ENCODE data around the gene NIBAN1.
"Not testable (repeated sequence)": the region's sequence is repeated elsewhere in the genome, so short reads cannot be mapped to it uniquely, and the experiment has no call there.

NIBAN1 gene

GRCh38 chr1:184974056-184974836 lies at the start of gene NIBAN1:
Gene NIBAN1 (minus strand): TSS chr1:184974508. CDS start chr1:184974356, 152 bp downstream.
- Histone ChIP-seq H3K27ac (ENCODE audit: low read length) (peak within 1 kb of the TSS; percentile 86), H3K9me3 (ENCODE audit: control insufficient read depth in 2 of 2, low read length in 2 of 2) (no peaks in the 10 kb centered on the region), H3K4me3 (ENCODE audit: low read length in 2 of 2) (peak within 1 kb of the TSS; percentile 85 to 93), H3K4me1 (ENCODE audit: control insufficient read depth, insufficient read depth, low read length) (peaks cover 10% of the 10 kb centered on the region), H3K27me3 (ENCODE audit: control insufficient read depth in 1 of 2, insufficient read depth in 2 of 2, low read length in 2 of 2) (no peaks in the 10 kb centered on the region), H3K9ac (ENCODE audit: low read length in 2 of 2) (peak within 1 kb of the TSS; percentile 63 to 90), H3K36me3 (ENCODE audit: control insufficient read depth in 2 of 2, insufficient read depth in 2 of 2, low read length in 2 of 2) (no peaks in the 10 kb centered on the region)

GRCh38 chr1:185017966-185018365 lies 43.7 kb upstream of the NIBAN1 start:
- H3K36me3 ChIP-seq (ENCODE audit: control insufficient read depth in 2 of 2, insufficient read depth in 2 of 2, low read length in 2 of 2) = no peaks in the 10 kb centered on the region
- no peak overlapping the region for H3K9ac ChIP-seq (ENCODE audit: low read length in 2 of 2)
- H3K9me3 ChIP-seq (ENCODE audit: control insufficient read depth in 2 of 2, low read length in 2 of 2) = no peaks in the 10 kb centered on the region
- H3K27ac ChIP-seq (ENCODE audit: low read length) = no peak overlapping the region
- H3K4me3 ChIP-seq (ENCODE audit: low read length in 2 of 2) = no peak overlapping the region
- H3K27me3 ChIP-seq (ENCODE audit: control insufficient read depth in 1 of 2, insufficient read depth in 2 of 2, low read length in 2 of 2) = no peaks in the 10 kb centered on the region
- no peaks in the 10 kb centered on the region for H3K4me1 ChIP-seq (ENCODE audit: control insufficient read depth, insufficient read depth, low read length)

GRCh38 chr1:185017338-185017737 lies 43.0 kb upstream of the NIBAN1 start:
- Histone ChIP-seq H3K4me1 (ENCODE audit: control insufficient read depth, insufficient read depth, low read length) (no peaks in the 10 kb centered on the region), H3K27me3 (ENCODE audit: control insufficient read depth in 1 of 2, insufficient read depth in 2 of 2, low read length in 2 of 2) (no peaks in the 10 kb centered on the region), H3K9ac (ENCODE audit: low read length in 2 of 2) (no peak overlapping the region), H3K27ac (ENCODE audit: low read length) (no peak overlapping the region), H3K9me3 (ENCODE audit: control insufficient read depth in 2 of 2, low read length in 2 of 2) (no peaks in the 10 kb centered on the region), H3K4me3 (ENCODE audit: low read length in 2 of 2) (no peak overlapping the region), H3K36me3 (ENCODE audit: control insufficient read depth in 2 of 2, insufficient read depth in 2 of 2, low read length in 2 of 2) (no peaks in the 10 kb centered on the region)

- Histone ChIP-seq H3K9ac (ENCODE audit: low read length in 2 of 2) (no peak overlapping the region), H3K9me3 (ENCODE audit: control insufficient read depth in 2 of 2, low read length in 2 of 2) (no peaks in the 10 kb centered on the region), H3K4me1 (ENCODE audit: control insufficient read depth, insufficient read depth, low read length) (no peaks in the 10 kb centered on the region), H3K4me3 (ENCODE audit: low read length in 2 of 2) (no peak overlapping the region), H3K36me3 (ENCODE audit: control insufficient read depth in 2 of 2, insufficient read depth in 2 of 2, low read length in 2 of 2) (no peaks in the 10 kb centered on the region), H3K27ac (ENCODE audit: low read length) (no peak overlapping the region), H3K27me3 (ENCODE audit: control insufficient read depth in 1 of 2, insufficient read depth in 2 of 2, low read length in 2 of 2) (no peaks in the 10 kb centered on the region)
These were observed 42.6 kb upstream of the NIBAN1 start for GRCh38 chr1:185016880-185017279.

- Histone ChIP-seq H3K9me3 (ENCODE audit: control insufficient read depth in 2 of 2, low read length in 2 of 2) (no peaks in the 10 kb centered on the region), H3K4me3 (ENCODE audit: low read length in 2 of 2) (no peak overlapping the region), H3K4me1 (ENCODE audit: control insufficient read depth, insufficient read depth, low read length) (no peaks in the 10 kb centered on the region), H3K27ac (ENCODE audit: low read length) (no peak overlapping the region), H3K9ac (ENCODE audit: low read length in 2 of 2) (no peak overlapping the region), H3K27me3 (ENCODE audit: control insufficient read depth in 1 of 2, insufficient read depth in 2 of 2, low read length in 2 of 2) (no peaks in the 10 kb centered on the region), H3K36me3 (ENCODE audit: control insufficient read depth in 2 of 2, insufficient read depth in 2 of 2, low read length in 2 of 2) (no peaks in the 10 kb centered on the region)
These were observed 41.3 kb upstream of the NIBAN1 start for GRCh38 chr1:185015631-185016030.

GRCh38 chr1:185014941-185015340 lies 40.6 kb upstream of the NIBAN1 start:
- Histone ChIP-seq H3K4me1 (ENCODE audit: control insufficient read depth, insufficient read depth, low read length) (no peaks in the 10 kb centered on the region), H3K36me3 (ENCODE audit: control insufficient read depth in 2 of 2, insufficient read depth in 2 of 2, low read length in 2 of 2) (no peaks in the 10 kb centered on the region), H3K27ac (ENCODE audit: low read length) (no peak overlapping the region), H3K4me3 (ENCODE audit: low read length in 2 of 2) (no peak overlapping the region), H3K9me3 (ENCODE audit: control insufficient read depth in 2 of 2, low read length in 2 of 2) (peaks cover 0 to 2% of the 10 kb centered on the region in 2 donors), H3K9ac (ENCODE audit: low read length in 2 of 2) (no peak overlapping the region), H3K27me3 (ENCODE audit: control insufficient read depth in 1 of 2, insufficient read depth in 2 of 2, low read length in 2 of 2) (no peaks in the 10 kb centered on the region)

- Histone ChIP-seq H3K4me1 (ENCODE audit: control insufficient read depth, insufficient read depth, low read length) (no peaks in the 10 kb centered on the region), H3K9ac (ENCODE audit: low read length in 2 of 2) (no peak overlapping the region), H3K27me3 (ENCODE audit: control insufficient read depth in 1 of 2, insufficient read depth in 2 of 2, low read length in 2 of 2) (no peaks in the 10 kb centered on the region), H3K9me3 (ENCODE audit: control insufficient read depth in 2 of 2, low read length in 2 of 2) (peaks cover 0 to 2% of the 10 kb centered on the region in 2 donors), H3K27ac (ENCODE audit: low read length) (no peak overlapping the region), H3K4me3 (ENCODE audit: low read length in 2 of 2) (no peak overlapping the region), H3K36me3 (ENCODE audit: control insufficient read depth in 2 of 2, insufficient read depth in 2 of 2, low read length in 2 of 2) (no peaks in the 10 kb centered on the region)
These were observed 36.1 kb upstream of the NIBAN1 start for GRCh38 chr1:185010361-185010760.

GRCh38 chr1:185008838-185009237 lies 34.5 kb upstream of the NIBAN1 start:
- Histone ChIP-seq H3K27me3 (ENCODE audit: control insufficient read depth in 1 of 2, insufficient read depth in 2 of 2, low read length in 2 of 2) (no peaks in the 10 kb centered on the region), H3K27ac (ENCODE audit: low read length) (no peak overlapping the region), H3K36me3 (ENCODE audit: control insufficient read depth in 2 of 2, insufficient read depth in 2 of 2, low read length in 2 of 2) (no peaks in the 10 kb centered on the region), H3K4me1 (ENCODE audit: control insufficient read depth, insufficient read depth, low read length) (no peaks in the 10 kb centered on the region), H3K9me3 (ENCODE audit: control insufficient read depth in 2 of 2, low read length in 2 of 2) (peaks cover 0 to 2% of the 10 kb centered on the region in 2 donors), H3K4me3 (ENCODE audit: low read length in 2 of 2) (no peak overlapping the region), H3K9ac (ENCODE audit: low read length in 2 of 2) (no peak overlapping the region)

- not testable (repeated sequence) for H3K9ac ChIP-seq (ENCODE audit: low read length in 2 of 2); H3K4me1 ChIP-seq (ENCODE audit: control insufficient read depth, insufficient read depth, low read length); H3K27ac ChIP-seq (ENCODE audit: low read length); H3K9me3 ChIP-seq (ENCODE audit: control insufficient read depth in 2 of 2, low read length in 2 of 2); H3K4me3 ChIP-seq (ENCODE audit: low read length in 2 of 2); H3K36me3 ChIP-seq (ENCODE audit: control insufficient read depth in 2 of 2, insufficient read depth in 2 of 2, low read length in 2 of 2); H3K27me3 ChIP-seq (ENCODE audit: control insufficient read depth in 1 of 2, insufficient read depth in 2 of 2, low read length in 2 of 2)
These were observed 27.1 kb upstream of the NIBAN1 start for GRCh38 chr1:185001312-185001880.

GRCh38 chr1:184999974-185000373 lies 25.7 kb upstream of the NIBAN1 start:
- not testable (repeated sequence) for H3K27me3 ChIP-seq (ENCODE audit: control insufficient read depth in 1 of 2, insufficient read depth in 2 of 2, low read length in 2 of 2); H3K4me3 ChIP-seq (ENCODE audit: low read length in 2 of 2); H3K4me1 ChIP-seq (ENCODE audit: control insufficient read depth, insufficient read depth, low read length); H3K27ac ChIP-seq (ENCODE audit: low read length); H3K9ac ChIP-seq (ENCODE audit: low read length in 2 of 2); H3K36me3 ChIP-seq (ENCODE audit: control insufficient read depth in 2 of 2, insufficient read depth in 2 of 2, low read length in 2 of 2); H3K9me3 ChIP-seq (ENCODE audit: control insufficient read depth in 2 of 2, low read length in 2 of 2)

- H3K4me1 ChIP-seq (ENCODE audit: control insufficient read depth, insufficient read depth, low read length) = no peaks in the 10 kb centered on the region
- H3K9ac ChIP-seq (ENCODE audit: low read length in 2 of 2) = no peak overlapping the region
- no peaks in the 10 kb centered on the region for H3K36me3 ChIP-seq (ENCODE audit: control insufficient read depth in 2 of 2, insufficient read depth in 2 of 2, low read length in 2 of 2)
- no peaks in the 10 kb centered on the region for H3K9me3 ChIP-seq (ENCODE audit: control insufficient read depth in 2 of 2, low read length in 2 of 2)
- no peak overlapping the region for H3K4me3 ChIP-seq (ENCODE audit: low read length in 2 of 2)
- H3K27me3 ChIP-seq (ENCODE audit: control insufficient read depth in 1 of 2, insufficient read depth in 2 of 2, low read length in 2 of 2) = no peaks in the 10 kb centered on the region
- H3K27ac ChIP-seq (ENCODE audit: low read length) = no peak overlapping the region
These were observed 20.0 kb upstream of the NIBAN1 start for GRCh38 chr1:184994301-184994700.

Data from stomach smooth muscle (tissue), 2 donors.